GM12878 (cell line): ENCODE results near the gene AP4S1. TPM values are rescaled to one million over a fixed set of nuclear protein-coding genes. Genes with fewer than 3 reads are reported as not detected.

Experiments used
- ATAC-seq: fragments of 200-7000 bp; cut with Tn5 transposase; 3 replicates; pipeline ENCODE4 v1.9.1; 2020; ENCODE audit warnings: mild to moderate bottlenecking, moderate library complexity
- BruUV-seq: library from RNA; stranded (reverse); fragments of 400-500 nt; replicated peaks from 2 replicates; lab custom pipeline; 2021; lab: Mats Ljungman, UMichigan
- CTCF ChIA-PET: fragments of 300-600 bp; sonication (Branson Sonifier 250); formaldehyde crosslinking; extraction: SDS; loops from one replicate; lab custom pipeline; 2021; ENCODE audit warnings: inconsistent platforms; lab: Yijun Ruan, JAX
- POLR2A ChIA-PET: fragments of 350-600 bp; formaldehyde crosslinking; extraction: SDS; loops from one replicate; lab custom pipeline; 2021; ENCODE audit warnings: inconsistent platforms; lab: Charles Lee
- RAD21 ChIA-PET: fragments of 300-600 bp; sonication (Branson Sonifier 250); formaldehyde crosslinking; loops from one replicate; lab custom pipeline; 2023; ENCODE audit warnings: antibody characterized with exemption; ENCODE audit not compliant: unreplicated experiment; lab: Charles Lee
- SMC1A ChIA-PET: fragments of 300-600 bp; sonication (Branson Sonifier 250); formaldehyde crosslinking; loops from one replicate; lab custom pipeline; 2023; ENCODE audit not compliant: unreplicated experiment, uncharacterized antibody; lab: Charles Lee
- DNase-seq: peaks from one replicate; pipeline ENCODE4 v3.0.0-alpha.2; 2011; ENCODE audit warnings: low read depth, low spot score
- FAIRE-seq: peaks from 3 replicates; lab custom pipeline; 2011; peaks lifted over from hg19 to GRCh38; lab: Jason Lieb, UNC
- H2AFZ ChIP-seq: 2 replicates; pipeline ENCODE4 v1.6.0; 2011; ENCODE audit warnings: low read depth, low read length, control low read depth; ENCODE audit not compliant: control insufficient read depth
- H3K27ac ChIP-seq: 2 replicates; pipeline ENCODE4 v1.5.1; 2011; ENCODE audit warnings: control low read depth; ENCODE audit not compliant: control insufficient read depth, insufficient read depth
- H3K27me3 ChIP-seq, 2 experiments: replicated peaks in 1 of 2; 2 replicates each; pipeline versions ENCODE4 v1.6.0 to v1.6.1; 2011; ENCODE audit warnings: low read length in 1 of 2; ENCODE audit not compliant: control insufficient read depth in 2 of 2, insufficient read depth in 2 of 2
- H3K36me3 ChIP-seq, 2 experiments: 2 replicates each; pipeline ENCODE4 v1.5.1; 2011; ENCODE audit warnings: low read length in 1 of 2; ENCODE audit not compliant: control insufficient read depth in 2 of 2, insufficient read depth in 2 of 2
- H3K4me1 ChIP-seq: 2 replicates; pipeline ENCODE4 v1.6.1; 2011; ENCODE audit warnings: mild to moderate bottlenecking, low read length, moderate library complexity, mixed read lengths; ENCODE audit not compliant: control insufficient read depth, insufficient read depth
- H3K4me2 ChIP-seq: 2 replicates; pipeline ENCODE4 v1.6.0; 2011; ENCODE audit warnings: control low read depth; ENCODE audit not compliant: control insufficient read depth, insufficient read depth
- H3K4me3 ChIP-seq: fragments of 200-600 bp; sonication (generic); 2 replicates; pipeline ENCODE4 v1.5.1; 2016
- H3K79me2 ChIP-seq: 2 replicates; pipeline ENCODE4 v1.6.0; 2011; ENCODE audit warnings: low read length; ENCODE audit not compliant: control insufficient read depth, insufficient read depth
- H3K9ac ChIP-seq: 2 replicates; pipeline ENCODE4 v1.8.0; 2011; ENCODE audit warnings: low read length, control low read depth, mixed read lengths; ENCODE audit not compliant: control insufficient read depth, insufficient read depth
- H3K9me3 ChIP-seq: replicated peaks from 3 replicates; pipeline ENCODE4 v1.5.1; 2011; ENCODE audit warnings: mild to moderate bottlenecking, low read length; ENCODE audit not compliant: control insufficient read depth, insufficient read depth
- H4K20me1 ChIP-seq: 2 replicates; pipeline ENCODE4 v1.6.0; 2011; ENCODE audit not compliant: control insufficient read depth, insufficient read depth
- NFYB ChIP-seq: IDR thresholded peaks from 2 replicates; pipeline ENCODE4 v1.6.1; 2011; ENCODE audit warnings: low read depth, mild to moderate bottlenecking, low read length, improper control_type of control experiment, moderate library complexity; ENCODE audit not compliant: insufficient read depth
- SUZ12 ChIP-seq: fragments of 200-600 bp; sonication (generic); IDR thresholded peaks from one replicate; pipeline ENCODE4 v1.6.1; 2018; ENCODE audit warnings: antibody characterized with exemption, mild to moderate bottlenecking; ENCODE audit not compliant: unreplicated experiment
- ZBED1 ChIP-seq: IDR thresholded peaks from 2 replicates; pipeline ENCODE4 v1.6.1; 2016; ENCODE audit warnings: borderline replicate concordance
- ZBTB4 ChIP-seq: fragments of 450-650 bp; formaldehyde crosslinking; IDR thresholded peaks from 2 replicates; pipeline ENCODE4 v1.4.0; 2022; ENCODE audit warnings: mild to moderate bottlenecking, moderate library complexity
- ZNF687 ChIP-seq: fragments of 450-650 bp; IDR thresholded peaks from 2 replicates; pipeline ENCODE4 v1.6.1; 2017; ENCODE audit warnings: mild to moderate bottlenecking, moderate library complexity
- WGBS: methylation state at CpG from one replicate; pipeline ENCODE4 v1.1.6; 2016; ENCODE audit warnings: low lambda C conversion rate; ENCODE audit not compliant: insufficient replicate concordance, insufficient coverage; ENCODE audit errors: missing lambda C conversion rate; 5-methylcytosine and 5-hydroxymethylcytosine counted together
- in situ Hi-C: fragments of 300-500 bp; cut with MboI; formaldehyde crosslinking; loops from 9 replicates; pipeline ENCODE4 v1.14.3; 2018; ENCODE audit warnings: mixed read lengths
- intact Hi-C: fragments of 100-400 bp; cut with micrococcal nuclease; formaldehyde crosslinking; loops from one replicate; pipeline ENCODE4 v1.14.2; 2022; ENCODE audit not compliant: unreplicated experiment
- polyA plus RNA-seq, 11 experiments: library from polyadenylated mRNA; depleted of rRNA in 4 of 11; unstranded in 6 of 11; stranded (reverse) in 5 of 11; fragments of >200 nt; fragmentation: Nextera tagmentation in 4 of 11; fragmentation: Illumina TruSeq in 1 of 11; extraction: Ambion mirVana in 4 of 11; extraction: Trizol in 1 of 11; gene quantifications; 1 replicate in 1 of 11; 2 replicates in 10 of 11; pipeline versions ENCODE4 v1.2.1 to v1.2.3, GENCODE V29; 2011 to 2016; ENCODE audit warnings: inconsistent platforms in 2 of 11, missing spikeins in 2 of 11, low read depth in 1 of 11
- total RNA-seq, 4 experiments: library from RNA; depleted of rRNA in 3 of 4; stranded (reverse); fragments of >200 nt in 3 of 4; fragmentation: Illumina TruSeq in 1 of 4; extraction: Trizol in 1 of 4; gene quantifications; 2 replicates each; pipeline versions ENCODE4 v1.2.1 to v1.2.3, GENCODE V29; 2013 to 2021

AP4S1 gene
- total and polyA plus RNA-seq, 10 of the 15 experiments (the other 5 are each of a cell fraction or from before 2014, with no cell fraction given), result 3.6 to 9.0 (median 5.7) TPM

DNA sequence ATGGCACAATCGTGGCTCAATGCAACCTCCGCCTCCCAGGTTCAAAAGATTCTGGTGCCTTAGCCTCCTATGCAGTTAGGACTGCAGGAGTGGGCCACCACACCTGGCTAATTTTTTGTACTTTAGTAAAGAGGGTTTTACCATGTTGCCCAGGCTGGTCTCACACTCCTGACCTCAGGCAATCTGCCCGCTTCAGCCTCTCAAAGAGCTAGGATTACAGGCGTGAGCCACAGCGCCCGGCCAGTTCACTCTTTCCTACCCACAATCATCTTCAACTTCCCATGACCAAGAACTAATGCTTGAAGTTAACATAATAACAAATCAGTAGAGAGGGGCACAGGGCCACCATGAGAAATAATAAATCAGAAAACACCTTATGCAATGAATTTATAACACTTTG, 99.8 kb downstream of the AP4S1 start:
- H3K4me3 ChIP-seq, result no peak overlapping the region
- no TSS peak for BruUV-seq
- CTCF ChIA-PET, result interaction anchor here (1.4 kb wide), 1 partner anchor 19 kb away, joined by 3 read pairs; no protein-coding TSS in a partner anchor
- SMC1A ChIA-PET, result no interaction called here
- RAD21 ChIA-PET, result no interaction called here
- 96% methylated on average over 6 of the region's 6 CpGs for WGBS
- no peak overlapping the region for H2AFZ ChIP-seq
- in situ Hi-C loops, result no loop called here
- ATAC-seq, result no peak
- TF ChIP-seq ZBED1 (no peak), SUZ12 (no peak), ZNF687 (no peak), ZBTB4 (CRISPR knock-in tag) (no peak), NFYB (no peak)
- TF ChIP-seq, all 136 proteins: peak for 0
- no peak for FAIRE-seq
- POLR2A ChIA-PET, result interaction anchor here (1.9 kb wide), 1 partner anchor 10 kb away, joined by 5 read pairs; no protein-coding TSS in a partner anchor
- Histone ChIP-seq H3K9me3 (no peaks in the 10 kb centered on the region), H3K36me3 (peaks cover 16 to 47% of the 10 kb centered on the region in 2 experiments), H3K27ac (no peak overlapping the region), H3K4me2 (no peak overlapping the region), H3K9ac (no peak overlapping the region), H3K4me1 (peaks cover 11% of the 10 kb centered on the region), H4K20me1 (no peaks in the 10 kb centered on the region; the same call in 1 of the 2 replicates), H3K27me3 (no peaks in the 10 kb centered on the region), H3K79me2 (no peaks in the 10 kb centered on the region)
- intact Hi-C loops, result no loop called here
- no peak for DNase-seq
